Measurements from ENCODE around the gene DBH.

The DBH gene

DNA sequence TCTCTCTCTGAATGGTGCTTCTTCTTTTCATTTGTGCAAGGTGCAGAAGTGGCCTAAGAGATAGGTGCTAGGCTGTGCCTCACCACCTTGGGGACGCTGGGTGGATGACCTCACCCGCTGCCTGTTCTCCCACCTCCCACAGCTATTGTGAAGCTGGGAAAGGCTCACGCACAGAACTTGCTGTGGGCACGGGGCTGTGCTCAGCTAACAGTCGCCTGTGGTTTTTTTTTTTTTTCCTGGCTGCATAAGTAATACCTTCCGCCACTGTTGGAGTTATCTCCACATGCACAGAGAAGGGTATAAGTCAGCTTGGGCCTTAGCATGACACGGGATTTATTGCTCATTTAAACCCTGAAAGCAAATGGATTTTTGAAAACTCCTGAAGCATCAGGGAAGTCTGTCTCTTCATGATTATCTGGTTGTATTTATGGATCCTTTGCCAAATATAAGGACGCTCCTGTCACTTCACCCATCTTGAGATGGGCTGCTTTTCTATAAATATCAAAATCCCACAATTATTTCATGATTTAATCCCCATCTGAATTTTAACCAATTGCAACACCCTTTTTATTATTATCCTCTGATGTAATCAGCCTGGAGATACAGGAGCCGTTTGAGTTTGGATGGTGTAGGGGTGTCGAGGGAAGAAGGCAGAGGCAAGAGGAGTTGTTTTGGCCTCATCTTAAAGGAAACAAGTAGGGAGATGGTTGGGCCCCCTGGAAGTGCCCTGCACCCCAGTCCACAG is 9.0 kb downstream of the DBH start:
- DNase-seq, result no peak

DNA sequence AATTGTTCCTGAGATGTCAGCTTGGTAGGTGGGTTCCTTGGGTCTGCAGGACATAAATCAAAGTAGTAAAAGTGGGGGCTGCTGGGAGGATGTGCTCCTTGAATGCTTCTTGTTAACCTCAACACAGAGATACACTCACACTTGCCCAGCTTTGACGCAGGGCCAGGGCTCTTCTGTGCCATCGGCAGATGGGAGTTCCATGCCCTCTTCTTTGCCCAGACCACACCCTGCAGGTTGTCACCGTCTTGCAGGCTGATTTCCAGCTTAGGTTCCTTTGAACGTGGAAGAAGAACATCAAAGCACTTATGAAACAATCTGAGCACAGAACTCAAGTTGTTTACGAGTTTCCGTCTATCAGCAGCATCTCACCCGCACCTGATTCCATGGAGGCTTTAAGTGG is 11.0 kb downstream of the DBH start:
- DNase-seq, result no peak

DNA sequence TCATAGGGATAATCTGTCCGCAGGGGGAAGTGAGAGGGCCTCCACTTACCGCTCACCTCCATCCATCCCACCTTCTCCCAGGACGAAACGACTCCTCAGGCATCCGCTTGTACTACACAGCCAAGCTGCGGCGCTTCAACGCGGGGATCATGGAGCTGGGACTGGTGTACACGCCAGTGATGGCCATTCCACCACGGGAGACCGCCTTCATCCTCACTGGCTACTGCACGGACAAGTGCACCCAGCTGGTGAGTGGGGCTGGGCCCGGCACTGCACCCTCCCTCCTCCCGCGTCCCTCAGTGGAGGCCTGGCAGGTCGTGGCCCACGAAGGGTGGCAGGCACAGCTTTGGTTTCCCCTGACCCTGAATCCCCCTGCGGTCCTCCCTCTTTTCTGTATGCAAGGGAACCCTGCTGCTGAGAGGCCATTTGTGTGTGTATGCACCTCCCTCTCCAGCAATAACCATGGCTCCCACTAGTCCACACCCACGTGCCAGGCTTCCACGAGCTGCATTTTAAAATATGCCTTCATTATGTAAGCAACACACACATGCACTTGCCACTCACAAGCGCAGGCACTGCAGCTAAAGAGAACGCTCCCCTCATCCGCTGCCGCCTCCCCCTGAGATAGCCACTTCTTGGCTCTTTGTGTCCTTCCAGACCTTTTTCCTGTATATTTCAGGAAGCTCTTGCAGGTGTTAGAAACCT is 11.8 kb downstream of the DBH start:
- DNase-seq, result no peak

DNA sequence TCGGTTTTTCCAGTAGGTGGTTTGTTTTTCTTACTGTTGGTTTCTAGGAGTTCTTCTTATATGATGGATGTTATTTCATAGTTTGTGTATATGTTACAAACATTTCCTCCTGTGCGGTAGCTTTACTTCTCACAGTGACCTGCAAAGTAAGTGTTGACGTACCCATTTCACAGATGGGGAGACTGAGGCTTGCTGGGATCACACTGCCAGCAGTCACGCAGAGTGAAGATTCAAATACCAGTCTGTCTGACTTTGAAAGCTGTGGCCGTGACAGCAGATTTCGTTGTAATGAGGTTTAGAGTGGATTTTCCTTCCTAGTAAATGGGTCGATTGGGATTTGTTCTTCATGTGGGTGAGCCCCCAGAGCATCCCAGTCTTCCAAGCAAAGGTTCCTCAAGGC is 13.0 kb downstream of the DBH start:
- no peak for DNase-seq

GRCh38 chr9:133650026-133650425 is 13.9 kb downstream of the DBH start:
- no peak for DNase-seq

- no peak for DNase-seq
Observed at GRCh38 chr9:133653638-133654037, 17.5 kb downstream of the DBH start.

- DNase-seq, result no peak
Observed at GRCh38 chr9:133654736-133655657, 18.8 kb downstream of the DBH start.

GRCh38 chr9:133655701-133656100 is 19.5 kb downstream of the DBH start:
- DNase-seq, result no peak

GRCh38 chr9:133656211-133657119 is 20.3 kb downstream of the DBH start:
- no peak for DNase-seq

GRCh38 chr9:133657120-133657661 is 21.0 kb downstream of the DBH start:
- no peak for DNase-seq

DNA sequence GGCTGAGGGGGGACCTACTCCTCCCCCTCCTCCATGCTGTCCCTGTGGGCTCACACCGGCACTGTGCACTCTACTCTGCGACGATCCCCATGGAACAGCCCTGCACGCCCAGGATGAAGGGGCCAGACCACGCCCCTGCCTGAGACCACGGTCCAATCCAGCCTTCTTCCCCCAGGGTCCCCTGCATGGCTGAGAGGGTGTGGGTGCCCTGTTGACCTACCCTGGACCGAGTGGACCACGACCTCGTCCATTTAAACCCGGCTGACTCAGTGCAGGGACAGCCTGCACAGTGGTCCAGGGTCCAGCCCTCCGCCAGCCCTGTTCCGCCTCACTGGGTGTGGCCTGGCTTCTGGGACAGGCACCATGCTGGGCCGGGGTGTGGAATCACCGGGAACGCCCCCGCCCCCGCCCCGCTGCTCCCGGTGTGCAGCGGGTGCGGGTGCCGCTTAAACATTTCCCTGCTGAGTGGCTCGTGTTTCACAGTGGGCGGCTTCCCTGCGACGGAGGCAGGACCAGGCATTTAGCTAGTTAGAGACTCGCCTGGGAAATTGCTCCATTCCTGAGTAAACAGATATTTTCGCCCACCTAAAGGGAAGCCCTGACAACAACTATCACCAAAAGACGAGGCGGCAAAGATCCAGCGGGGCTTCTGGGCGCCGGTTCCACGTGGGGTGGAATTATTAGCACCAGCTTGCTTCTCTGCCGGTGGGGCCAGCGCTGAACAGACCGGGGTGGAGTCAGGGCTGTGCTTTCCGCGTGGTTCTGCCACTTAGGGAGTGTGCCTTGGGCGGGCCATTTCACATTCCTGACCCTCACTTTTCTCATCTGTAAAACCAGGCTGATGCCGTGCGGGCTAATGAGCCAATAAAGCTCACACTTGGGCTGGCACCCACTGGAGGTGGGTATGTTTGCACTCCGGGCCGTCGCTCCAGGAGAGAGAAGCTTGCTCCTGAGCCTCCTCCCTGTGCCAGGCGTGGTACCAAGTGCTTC is 22.6 kb downstream of the DBH start:
- peak; percentile 68 for DNase-seq

GRCh38 chr9:133659516-133659915 is 23.4 kb downstream of the DBH start:
- DNase-seq, result no peak

- peak; percentile 62 for DNase-seq
Observed at GRCh38 chr9:133661846-133662540, 25.8 kb downstream of the DBH start.

DNA sequence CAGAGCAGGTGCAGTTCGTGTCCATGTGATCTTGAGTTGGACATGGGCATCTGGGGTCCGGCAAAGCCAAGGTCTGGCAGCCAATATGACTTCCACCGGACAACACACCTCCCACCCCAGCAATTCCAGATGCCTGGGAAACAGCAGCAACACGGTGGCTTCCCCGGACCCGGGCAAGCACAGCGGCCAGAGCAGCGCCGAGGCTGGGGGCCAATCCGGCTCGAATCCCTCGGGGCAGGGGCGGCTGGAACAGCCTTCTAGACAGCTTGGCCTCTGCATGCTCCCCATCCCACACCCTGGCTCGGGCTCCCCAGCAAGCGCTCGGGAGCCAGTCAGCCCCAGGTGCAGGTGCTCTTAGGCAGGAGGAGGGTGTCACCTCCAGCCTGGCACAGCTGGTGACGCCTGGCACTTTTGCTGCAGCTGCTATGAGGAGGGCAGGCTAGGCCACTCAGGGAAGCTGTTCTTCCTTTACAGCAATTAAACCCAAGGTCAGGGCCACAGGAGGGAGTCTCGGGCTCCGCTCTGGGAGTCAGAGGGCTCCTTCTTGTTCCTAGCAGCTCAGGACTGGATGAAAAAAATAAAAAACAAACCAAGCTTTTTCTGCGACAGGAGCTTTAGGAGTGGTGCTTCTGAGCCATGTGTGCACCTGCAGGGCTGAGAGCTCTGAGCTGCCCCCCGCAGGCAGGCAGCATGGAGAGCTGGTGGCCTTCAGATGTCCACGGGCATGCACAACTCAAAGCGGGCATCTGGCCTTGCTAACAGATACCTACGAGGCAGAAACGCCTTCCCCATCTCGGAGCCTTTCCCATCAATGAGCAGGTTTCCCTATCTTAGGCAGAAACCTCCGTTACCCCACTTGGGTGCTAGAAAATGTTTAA is 28.2 kb downstream of the DBH start:
- no peak for DNase-seq

DNA sequence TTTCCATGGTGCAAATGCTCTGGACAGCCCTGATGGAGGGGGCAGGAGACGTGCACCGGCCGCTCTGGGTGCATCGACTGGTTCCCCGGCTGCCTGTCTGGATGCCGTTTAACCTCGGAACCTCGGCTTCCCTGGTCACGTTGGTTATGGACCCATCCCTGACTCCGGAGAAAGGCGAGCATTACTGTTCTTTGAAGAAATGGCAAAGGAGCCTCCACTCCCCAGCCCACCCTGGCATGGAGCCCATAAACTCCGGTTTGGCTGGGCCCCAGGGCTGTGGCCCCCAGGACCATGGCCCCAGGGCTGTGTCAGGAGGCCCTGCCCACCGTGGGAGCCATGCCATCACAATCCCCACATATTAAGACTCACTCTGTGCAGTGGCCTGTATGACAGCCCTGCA is 28.9 kb downstream of the DBH start:
- no peak for DNase-seq

DNA sequence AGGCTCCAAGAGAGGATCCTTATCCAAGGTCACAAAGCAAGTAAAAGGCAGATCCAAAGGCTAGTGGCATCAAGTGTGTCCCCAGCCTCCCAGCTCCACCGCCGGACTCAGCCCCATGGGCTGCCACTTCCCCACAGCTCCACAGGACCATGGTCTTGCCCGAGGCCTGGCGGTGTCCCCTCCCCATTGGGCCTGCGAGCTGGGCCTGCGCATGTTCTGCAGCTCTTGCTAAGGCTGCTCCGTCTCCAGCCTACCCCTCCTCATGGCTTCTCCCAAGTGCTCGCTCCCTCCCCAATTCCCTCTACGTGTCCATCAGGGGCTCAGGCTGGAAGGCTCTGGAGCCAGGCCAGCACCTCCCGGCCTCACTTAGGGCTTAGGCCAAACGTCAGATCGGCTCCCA is 29.4 kb downstream of the DBH start:
- DNase-seq, result no peak

GRCh38 chr9:133666387-133666786 is 30.2 kb downstream of the DBH start:
- no peak for DNase-seq

DNA sequence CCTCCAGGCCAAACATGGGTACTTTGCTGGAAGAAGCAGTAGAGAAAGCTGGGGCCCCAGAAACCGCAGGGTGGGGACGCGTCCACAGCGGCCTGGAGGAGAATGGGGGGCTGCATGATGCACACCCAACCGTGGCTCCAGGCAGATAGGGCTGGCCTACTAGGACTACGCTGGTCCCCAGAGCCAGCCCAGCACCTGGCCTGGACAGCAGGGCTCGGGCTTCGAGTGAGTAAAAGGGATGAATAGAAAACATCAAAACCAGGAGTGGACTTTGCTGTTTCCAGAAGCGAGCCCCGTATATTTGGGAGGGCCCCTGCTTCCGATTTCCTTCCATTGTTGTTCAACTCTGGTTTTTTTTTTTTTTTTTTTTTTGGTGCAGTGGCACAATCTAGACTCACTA is 30.7 kb downstream of the DBH start:
- DNase-seq, result no peak

All from right hindlimb (tissue), 1 donor.